GM19468 (cell line): Measurements from ENCODE around the gene HS6ST3.
"Not testable (repeated sequence)": the region's sequence is repeated elsewhere in the genome, so short reads cannot be mapped to it uniquely, and the experiment has no call there.

Experiments used
- ATAC-seq: cut with Tn5 transposase; IDR thresholded peaks from one replicate; pipeline ENCODE4 v1.9.1; 2021; ENCODE audit warnings: mild to moderate bottlenecking, moderate library complexity, moderate number of reproducible peaks; ENCODE audit not compliant: unreplicated experiment; ENCODE audit errors: extremely low read depth

The HS6ST3 gene

GRCh38 chr13:96090240-96091101, 564 bp downstream of the HS6ST3 start:
- no peak for ATAC-seq

GRCh38 chr13:96091164-96092117, 1.5 kb downstream of the HS6ST3 start:
- ATAC-seq = no peak

DNA sequence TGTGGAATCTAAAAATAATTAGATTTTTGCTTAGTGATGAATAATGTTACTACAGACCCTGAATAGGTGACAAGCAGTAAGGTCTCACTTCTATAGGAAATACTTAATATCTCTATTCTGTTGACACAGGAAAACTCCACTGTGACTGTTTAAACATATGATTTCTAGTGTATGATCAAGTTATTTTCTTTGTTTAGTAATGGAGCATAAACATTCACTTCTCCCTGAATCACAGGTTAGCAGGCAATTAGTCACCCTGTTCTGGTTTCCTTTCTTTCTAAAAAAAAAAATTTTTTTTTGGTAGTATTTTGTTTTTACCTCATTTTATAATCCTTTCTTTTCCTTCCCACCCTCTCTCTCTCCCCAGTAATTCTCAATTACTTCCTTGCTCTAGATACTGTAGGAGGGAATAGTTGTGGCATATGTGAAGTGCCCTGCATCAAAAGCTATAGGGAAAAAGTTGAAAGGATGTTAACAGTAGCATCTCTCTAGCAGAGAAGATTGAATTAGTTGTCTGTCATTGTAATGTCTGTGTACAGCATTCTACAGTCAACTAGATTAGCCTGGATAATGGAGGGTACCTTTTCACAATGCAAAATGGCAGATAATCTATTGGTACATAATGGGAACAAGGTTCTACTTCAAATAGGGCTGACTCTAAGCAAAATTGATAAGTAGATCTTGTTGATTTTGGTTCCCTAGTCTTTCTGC, 3.5 kb downstream of the HS6ST3 start:
- ATAC-seq = no peak

GRCh38 chr13:96100457-96101220, 10.7 kb downstream of the HS6ST3 start:
- ATAC-seq = no peak

DNA sequence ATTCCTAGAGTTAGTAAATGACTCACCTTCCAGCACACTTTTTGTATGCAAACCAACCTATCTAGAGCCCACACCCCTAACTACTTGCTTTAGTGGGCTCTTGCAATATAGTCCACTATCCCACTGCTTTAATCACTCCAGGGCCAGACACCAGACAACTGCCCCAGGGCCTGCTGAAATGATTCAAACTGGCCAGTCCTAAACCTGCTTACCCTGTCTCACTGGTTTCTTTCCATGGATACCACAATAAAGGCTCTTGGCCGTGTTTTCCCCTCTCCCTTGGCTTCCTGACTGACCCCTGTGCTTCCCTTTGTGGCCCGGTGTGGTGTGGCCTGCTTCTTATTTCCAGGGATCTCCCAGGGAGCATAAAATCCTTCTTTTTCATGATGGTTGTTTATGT, 14.6 kb downstream of the HS6ST3 start:
- no peak for ATAC-seq

DNA sequence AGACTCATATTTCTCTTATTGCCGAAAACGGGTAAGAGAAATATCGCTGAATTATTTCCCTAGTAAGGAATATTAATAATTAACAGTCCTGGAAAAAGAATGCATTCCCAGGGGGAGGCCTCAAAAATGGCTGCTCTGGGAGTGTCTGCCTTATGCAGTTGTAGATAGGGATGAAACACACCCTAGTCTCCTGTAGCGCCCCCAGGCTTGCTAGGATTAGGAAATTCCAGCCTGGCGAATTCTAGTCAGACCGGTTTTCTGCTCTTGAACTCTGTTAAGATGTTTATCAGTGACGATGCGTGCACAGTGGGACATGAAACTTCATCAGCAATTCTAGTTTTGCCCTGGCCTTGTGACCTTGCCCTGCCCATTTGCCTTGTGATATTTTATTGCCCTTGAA, 18.2 kb downstream of the HS6ST3 start:
- ATAC-seq = not testable (repeated sequence)

GRCh38 chr13:96109125-96109524, 19.2 kb downstream of the HS6ST3 start:
- ATAC-seq = no peak

DNA sequence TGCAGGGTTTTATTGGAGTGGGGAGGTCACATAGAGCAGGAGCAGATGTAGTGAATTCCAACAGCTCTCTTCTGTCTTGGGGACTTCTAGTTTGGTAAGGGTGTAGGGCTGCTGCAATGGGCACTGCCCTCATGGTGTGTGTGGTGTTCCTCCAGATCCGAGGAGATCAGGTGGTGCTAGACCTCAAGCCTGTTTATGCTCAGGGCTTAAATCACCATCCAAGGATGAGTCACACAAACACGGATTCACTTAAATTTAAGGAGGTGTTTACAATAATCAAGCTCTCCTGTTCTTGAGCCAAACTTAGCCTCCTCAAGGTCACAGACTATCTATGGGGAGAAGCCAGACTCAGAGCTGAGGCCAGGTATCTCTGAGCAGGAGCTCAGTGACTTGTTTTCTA, 23.0 kb downstream of the HS6ST3 start:
- ATAC-seq = no peak

GRCh38 chr13:96115368-96115767, 25.5 kb downstream of the HS6ST3 start:
- ATAC-seq = not testable (repeated sequence)

DNA sequence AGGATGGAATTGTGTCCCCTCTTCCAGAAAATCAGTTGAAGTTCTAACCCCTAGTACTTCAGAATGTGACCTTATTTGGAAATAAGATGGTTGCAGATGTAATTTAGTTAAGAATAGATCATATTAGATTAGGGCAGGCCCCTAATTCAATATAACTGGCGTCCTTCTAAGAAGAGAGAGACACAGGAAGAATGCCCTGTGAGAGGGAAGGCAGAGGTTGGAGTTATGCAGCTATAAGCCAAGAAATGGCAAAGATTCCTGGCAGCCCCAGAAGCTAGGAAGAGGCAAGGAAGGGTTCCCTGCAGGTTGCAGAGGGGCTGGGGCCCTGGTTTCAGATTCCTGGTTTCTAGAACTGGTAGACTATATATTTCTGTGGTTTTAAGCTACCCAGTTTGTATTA, 30.0 kb downstream of the HS6ST3 start:
- no peak for ATAC-seq

- no peak for ATAC-seq
These were observed 41.0 kb downstream of the HS6ST3 start for GRCh38 chr13:96130818-96131340.

DNA sequence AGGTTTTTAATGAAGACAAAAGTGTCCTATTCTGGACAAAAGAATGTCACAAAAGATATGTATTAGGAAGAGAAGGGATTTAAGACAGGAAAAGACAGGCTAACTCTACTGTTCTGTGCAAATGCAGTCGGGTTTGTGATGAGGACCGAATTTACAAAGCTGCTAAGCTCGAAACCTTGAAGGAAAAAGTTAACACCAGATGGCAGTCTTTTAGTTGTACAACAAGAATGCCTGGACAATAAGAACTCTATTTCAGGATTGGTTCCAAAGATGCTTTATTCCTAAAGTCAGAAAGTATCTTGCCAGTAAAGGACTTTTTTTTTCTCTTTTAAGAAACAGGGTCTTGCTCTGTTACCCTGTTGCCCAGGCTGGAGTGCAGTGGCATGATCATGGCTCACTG, 51.1 kb downstream of the HS6ST3 start:
- no peak for ATAC-seq

- ATAC-seq = no peak
These were observed 69.8 kb downstream of the HS6ST3 start for GRCh38 chr13:96159725-96160124.

DNA sequence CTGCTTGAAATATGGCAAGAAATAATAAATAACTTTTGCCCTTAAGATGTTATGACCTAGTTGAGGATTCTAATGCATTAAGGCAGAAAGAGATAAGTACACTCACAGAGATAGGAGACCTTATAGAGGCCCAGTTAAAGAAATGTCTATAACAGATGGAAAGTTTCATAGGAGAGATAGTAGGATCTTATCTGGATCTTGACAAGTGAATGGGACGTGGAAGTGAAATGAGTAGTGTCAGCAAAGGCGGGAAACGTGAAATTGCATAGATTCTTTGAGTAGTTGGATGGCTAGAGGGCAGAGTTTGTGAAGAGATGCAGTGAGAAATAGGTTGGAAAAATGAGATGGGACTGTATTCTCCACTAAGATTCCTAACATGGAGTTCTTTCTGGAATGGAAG, 71.2 kb downstream of the HS6ST3 start:
- ATAC-seq = no peak

- ATAC-seq = no peak
These were observed 75.9 kb downstream of the HS6ST3 start for GRCh38 chr13:96165840-96166239.

- no peak for ATAC-seq
These were observed 82.2 kb downstream of the HS6ST3 start for GRCh38 chr13:96172066-96172465.

- no peak for ATAC-seq
These were observed 88.9 kb downstream of the HS6ST3 start for GRCh38 chr13:96178759-96179158.

GRCh38 chr13:96179309-96179708, 89.4 kb downstream of the HS6ST3 start:
- no peak for ATAC-seq

DNA sequence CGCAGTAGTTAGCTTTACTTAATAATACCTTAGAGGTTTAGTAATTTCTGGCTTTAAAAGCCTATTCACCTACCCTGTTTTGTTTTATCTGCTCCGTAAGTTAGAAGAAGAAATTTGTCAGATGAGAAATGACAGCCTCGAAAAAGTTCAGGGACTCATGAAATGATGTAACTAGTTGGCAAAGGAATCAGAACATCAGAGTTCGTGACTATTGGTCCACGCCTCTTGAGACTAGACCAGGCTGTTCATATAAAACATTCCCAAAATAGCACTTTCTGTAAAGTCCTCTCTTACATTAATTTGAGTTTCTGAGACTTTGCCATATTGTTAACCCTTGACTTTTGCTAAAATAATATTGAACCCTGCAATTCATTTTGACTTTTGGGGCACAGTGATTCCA, 92.0 kb downstream of the HS6ST3 start:
- no peak for ATAC-seq

GRCh38 chr13:96185818-96186217, 95.9 kb downstream of the HS6ST3 start:
- no peak for ATAC-seq
